Mesendoderm (in vitro differentiated cells): ENCODE data around the gene IER3.
"Not testable (repeated sequence)": the region's sequence is repeated elsewhere in the genome, so short reads cannot be mapped to it uniquely, and the experiment has no call there.

Experiments used
- DNase-seq: peaks from one replicate; pipeline ENCODE4 v3.0.0; 2013
- H2AK5ac ChIP-seq: 2 replicates; pipeline ENCODE4 v1.6.1; 2013; ENCODE audit warnings: low read length, inconsistent platforms
- H2BK120ac ChIP-seq: 2 replicates; pipeline ENCODE4 v1.6.1; 2013; ENCODE audit warnings: low read depth, mild to moderate bottlenecking, low read length, moderate library complexity, mixed read lengths
- H2BK15ac ChIP-seq: replicated peaks from 2 replicates; pipeline ENCODE4 v1.6.1; 2013; ENCODE audit warnings: low read depth, mild to moderate bottlenecking, moderate library complexity
- H2BK5ac ChIP-seq: 2 replicates; pipeline ENCODE4 v1.6.1; 2013; ENCODE audit warnings: low read length, inconsistent platforms
- H3K18ac ChIP-seq: 2 replicates; pipeline ENCODE4 v1.6.1; 2013; ENCODE audit warnings: mild to moderate bottlenecking, low read length, mixed read lengths
- H3K23ac ChIP-seq: one replicate; pipeline ENCODE4 v1.6.1; 2013; ENCODE audit warnings: low read length
- H3K27ac ChIP-seq: 2 replicates; pipeline ENCODE4 v1.5.1; 2013; ENCODE audit warnings: low read depth, mild to moderate bottlenecking, inconsistent platforms, low read length, moderate library complexity
- H3K27me3 ChIP-seq: 2 replicates; pipeline ENCODE4 v1.6.1; 2013; ENCODE audit warnings: low read length, control low read depth, mild to moderate bottlenecking, inconsistent platforms; ENCODE audit not compliant: insufficient read depth, poor library complexity
- H3K36me3 ChIP-seq: 2 replicates; pipeline ENCODE4 v1.6.1; 2013; ENCODE audit warnings: low read length, inconsistent platforms; ENCODE audit not compliant: control insufficient read depth, insufficient read depth
- H3K4ac ChIP-seq: one replicate; pipeline ENCODE4 v1.6.1; 2013; ENCODE audit warnings: low read depth, mild to moderate bottlenecking, low read length, moderate library complexity
- H3K4me1 ChIP-seq: 2 replicates; pipeline ENCODE4 v1.6.1; 2013; ENCODE audit warnings: low read depth, low read length, inconsistent platforms; ENCODE audit not compliant: control insufficient read depth
- H3K4me2 ChIP-seq: 2 replicates; pipeline ENCODE4 v1.6.1; 2013; ENCODE audit warnings: low read length
- H3K4me3 ChIP-seq: 2 replicates; pipeline ENCODE4 v1.5.1; 2013; ENCODE audit warnings: mild to moderate bottlenecking, low read length
- H3K56ac ChIP-seq: one replicate; pipeline ENCODE4 v1.6.1; 2013; ENCODE audit warnings: low read length
- H3K79me1 ChIP-seq: 2 replicates; pipeline ENCODE4 v1.6.1; 2013; ENCODE audit warnings: low read length, inconsistent platforms
- H3K79me2 ChIP-seq: 2 replicates; pipeline ENCODE4 v1.6.1; 2013; ENCODE audit warnings: mild to moderate bottlenecking, low read length; ENCODE audit not compliant: control insufficient read depth, insufficient read depth
- H3K9ac ChIP-seq: 2 replicates; pipeline ENCODE4 v1.6.1; 2013; ENCODE audit warnings: low read length, inconsistent platforms
- H4K5ac ChIP-seq: one replicate; pipeline ENCODE4 v1.6.1; 2013; ENCODE audit warnings: low read length
- H4K8ac ChIP-seq: one replicate; pipeline ENCODE4 v1.6.1; 2013; ENCODE audit warnings: low read depth, mild to moderate bottlenecking, control low read depth, low read length, moderate library complexity
- WGBS: extraction: QIAGEN DNeasy Blood & Tissue Kit; methylation state at CpG from one replicate; pipeline ENCODE4 v1.1.7; 2013; ENCODE audit warnings: low lambda C conversion rate, missing lambda C conversion rate; ENCODE audit not compliant: insufficient coverage; ENCODE audit errors: extremely low coverage; 5-methylcytosine and 5-hydroxymethylcytosine counted together

The IER3 gene

GRCh38 chr6:30767944-30768301 is 23.6 kb upstream of the IER3 start:
- H3K4me1 ChIP-seq, result peaks cover 24% of the 10 kb centered on the region
- H2BK120ac ChIP-seq, result no peak overlapping the region
- no peak overlapping the region for H2BK15ac ChIP-seq

DNA sequence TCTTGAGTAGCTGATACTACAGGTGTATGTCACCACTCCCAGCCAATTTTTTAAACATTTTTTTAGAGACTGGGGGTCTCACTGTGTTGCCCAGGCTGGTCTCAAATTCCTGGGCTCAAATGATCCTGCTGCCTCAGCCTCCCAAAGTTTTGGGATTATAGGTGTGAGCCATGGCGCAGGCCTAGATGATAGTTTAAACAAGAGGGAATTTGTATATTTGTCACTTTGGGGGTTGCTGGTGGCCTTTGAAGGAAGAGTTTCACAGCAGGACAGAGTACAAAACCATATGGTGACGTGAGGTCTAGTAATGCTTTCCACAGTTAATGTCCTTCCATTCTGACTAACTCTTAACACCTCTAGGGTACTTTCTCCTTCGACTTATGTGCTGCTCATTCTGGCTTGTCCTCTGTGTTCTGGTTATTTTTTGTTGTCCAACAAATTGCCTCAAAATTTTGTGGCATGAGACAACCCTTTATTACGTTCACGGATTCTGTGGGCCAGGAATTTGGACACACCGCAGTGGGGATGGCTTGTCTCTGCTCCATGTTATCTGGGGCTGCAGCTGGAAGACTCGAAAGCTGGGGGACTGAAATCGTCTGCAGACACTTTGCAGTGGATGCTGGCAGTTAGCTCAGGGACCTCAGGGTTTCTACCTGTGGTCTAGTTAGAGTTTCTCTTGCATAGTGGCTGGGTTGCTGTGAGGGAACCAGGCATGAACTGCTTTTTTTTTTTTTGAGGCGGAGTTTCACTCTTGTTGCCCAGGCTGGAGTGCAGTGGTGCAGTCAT is 23.0 kb upstream of the IER3 start:
- Histone ChIP-seq H3K23ac (no peak overlapping the region), H3K4me3 (no peak overlapping the region), H2BK15ac (peak overlapping the region; percentile 39), H4K5ac (peak overlapping the region; percentile 95), H2BK5ac (peak overlapping the region; percentile 99), H3K79me2 (no peaks in the 10 kb centered on the region), H3K36me3 (no peaks in the 10 kb centered on the region), H3K27me3 (no peaks in the 10 kb centered on the region), H3K4me2 (no peak overlapping the region), H3K4me1 (peaks cover 24% of the 10 kb centered on the region), H3K9ac (peak overlapping the region; percentile 37), H3K56ac (peak overlapping the region; percentile 89), H3K4ac (peak overlapping the region; percentile 63), H2AK5ac (peak overlapping the region; percentile 97), H4K8ac (no peak overlapping the region), H2BK120ac (peak overlapping the region; percentile 62), H3K18ac (peak overlapping the region; percentile 60), H3K27ac (no peak overlapping the region), H3K79me1 (no peaks in the 10 kb centered on the region)
- DNase-seq, result no peak
- no CpG with 5 or more reads among the region's 9 CpGs for WGBS

More at GRCh38 chr6:30767944-30768301, 23.6 kb upstream of the IER3 start:
- WGBS, result no CpG with 5 or more reads among the region's 1 CpG
- no peaks in the 10 kb centered on the region for H3K79me2 ChIP-seq
- H4K8ac ChIP-seq, result no peak overlapping the region
- H3K18ac ChIP-seq, result peak overlapping the region; percentile 19
- no peaks in the 10 kb centered on the region for H3K79me1 ChIP-seq
- DNase-seq, result no peak
- H3K27ac ChIP-seq, result no peak overlapping the region
- H3K4ac ChIP-seq, result peak overlapping the region; percentile 73
- H3K27me3 ChIP-seq, result no peaks in the 10 kb centered on the region
- peak overlapping the region; percentile 99 for H2BK5ac ChIP-seq
- no peak overlapping the region for H3K4me3 ChIP-seq
- no peak overlapping the region for H3K9ac ChIP-seq
- H3K56ac ChIP-seq, result peak overlapping the region; percentile 89
- no peak overlapping the region for H3K23ac ChIP-seq
- no peak overlapping the region for H3K4me2 ChIP-seq
- no peaks in the 10 kb centered on the region for H3K36me3 ChIP-seq
- no peak overlapping the region for H4K5ac ChIP-seq
- H2AK5ac ChIP-seq, result peak overlapping the region; percentile 2

GRCh38 chr6:30766461-30767157 is 22.3 kb upstream of the IER3 start:
- peak overlapping the region; percentile 99 for H2BK5ac ChIP-seq
- H3K36me3 ChIP-seq, result no peaks in the 10 kb centered on the region
- H2BK120ac ChIP-seq, result peak overlapping the region; percentile 62
- peak overlapping the region; percentile 100 for H2AK5ac ChIP-seq
- no peak overlapping the region for H3K4me3 ChIP-seq
- no peak for DNase-seq
- 100% methylated on average over 2 of the region's 6 CpGs for WGBS
- H3K27ac ChIP-seq, result peak overlapping the region; percentile 65
- no peaks in the 10 kb centered on the region for H3K79me2 ChIP-seq
- H3K4ac ChIP-seq, result peak overlapping the region; percentile 78
- peak overlapping the region; percentile 31 for H3K9ac ChIP-seq
- H3K4me1 ChIP-seq, result peaks cover 24% of the 10 kb centered on the region
- H3K18ac ChIP-seq, result peak overlapping the region; percentile 60
- no peaks in the 10 kb centered on the region for H3K27me3 ChIP-seq
- no peak overlapping the region for H4K5ac ChIP-seq
- peak overlapping the region; percentile 98 for H3K23ac ChIP-seq
- H4K8ac ChIP-seq, result no peak overlapping the region
- no peaks in the 10 kb centered on the region for H3K79me1 ChIP-seq
- no peak overlapping the region for H3K4me2 ChIP-seq
- peak overlapping the region; percentile 15 for H2BK15ac ChIP-seq
- H3K56ac ChIP-seq, result peak overlapping the region; percentile 89

DNA sequence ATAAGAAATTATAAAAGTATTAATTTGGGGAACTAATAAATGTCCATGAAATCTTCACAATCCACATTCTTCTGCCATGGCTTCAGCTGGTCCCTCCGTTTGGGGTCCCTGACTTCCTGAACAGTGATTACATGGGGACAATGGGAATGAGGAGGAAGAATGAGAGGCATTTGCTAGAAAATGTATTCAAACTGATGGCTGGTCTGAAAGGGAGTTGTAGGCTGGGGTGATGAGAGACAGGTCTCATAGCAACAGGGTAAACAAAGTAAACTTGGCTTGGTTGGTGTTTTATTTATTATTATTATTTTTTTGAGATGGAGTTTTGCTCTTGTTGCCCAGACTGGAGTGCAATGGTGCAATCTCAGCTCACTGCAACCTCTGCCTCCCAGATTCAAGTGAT is 21.1 kb upstream of the IER3 start:
- Histone ChIP-seq H2BK120ac (peak overlapping the region; percentile 78), H3K56ac (peak overlapping the region; percentile 89), H2BK5ac (peak overlapping the region; percentile 99), H3K4me1 (peaks cover 27% of the 10 kb centered on the region), H3K27ac (peak overlapping the region; percentile 65)
- not testable (repeated sequence) for H3K27me3 ChIP-seq, H3K79me2 ChIP-seq, H2AK5ac ChIP-seq, H4K8ac ChIP-seq, H3K9ac ChIP-seq, H3K79me1 ChIP-seq, H3K4me3 ChIP-seq, H3K23ac ChIP-seq, H3K4me2 ChIP-seq, H4K5ac ChIP-seq, H3K36me3 ChIP-seq, H3K4ac ChIP-seq, H3K18ac ChIP-seq, H2BK15ac ChIP-seq
- peak; percentile 95 for DNase-seq
- no CpG with 5 or more reads among the region's 1 CpG for WGBS

GRCh38 chr6:30764490-30765043 is 20.2 kb upstream of the IER3 start:
- peak overlapping the region; percentile 71 for H3K27ac ChIP-seq
- H3K9ac ChIP-seq, result not testable (repeated sequence)

More at GRCh38 chr6:30764490-30765043, 20.2 kb upstream of the IER3 start:
- not testable (repeated sequence) for H2BK120ac ChIP-seq, H2BK15ac ChIP-seq, H3K4ac ChIP-seq, H4K8ac ChIP-seq, H3K4me2 ChIP-seq, H3K4me3 ChIP-seq, H3K79me1 ChIP-seq, H3K36me3 ChIP-seq, H3K18ac ChIP-seq, H3K23ac ChIP-seq, H3K27me3 ChIP-seq, H2BK5ac ChIP-seq, H3K79me2 ChIP-seq, H3K56ac ChIP-seq, H4K5ac ChIP-seq, H2AK5ac ChIP-seq
- peaks cover 25% of the 10 kb centered on the region for H3K4me1 ChIP-seq
- peak; percentile 90 for DNase-seq
- no CpG with 5 or more reads among the region's 13 CpGs for WGBS
